Esophagus squamous epithelium (tissue), 4 donors: ENCODE results near the gene TMEM178B.

ENCODE experiments used
- POLR2A ChIP-seq, 4 donors: fragments of 450-650 bp; IDR thresholded peaks; one replicate each; pipeline ENCODE4 v1.6.1; 2017; ENCODE audit warnings: antibody characterized with exemption in 4 of 4, mild to moderate bottlenecking in 4 of 4, moderate library complexity in 3 of 4
- TF ChIP-seq, protein P1 (sequence below), 6 experiments: fragments of 450-650 bp in 4 of 6; fragments of 200-600 bp in 2 of 6; sonication (generic) in 2 of 6; IDR thresholded peaks; one replicate each; pipeline ENCODE4 v1.5.1; 2016 to 2019; ENCODE audit warnings: antibody characterized with exemption in 6 of 6, mild to moderate bottlenecking in 4 of 6, moderate library complexity in 4 of 6

DNA sequence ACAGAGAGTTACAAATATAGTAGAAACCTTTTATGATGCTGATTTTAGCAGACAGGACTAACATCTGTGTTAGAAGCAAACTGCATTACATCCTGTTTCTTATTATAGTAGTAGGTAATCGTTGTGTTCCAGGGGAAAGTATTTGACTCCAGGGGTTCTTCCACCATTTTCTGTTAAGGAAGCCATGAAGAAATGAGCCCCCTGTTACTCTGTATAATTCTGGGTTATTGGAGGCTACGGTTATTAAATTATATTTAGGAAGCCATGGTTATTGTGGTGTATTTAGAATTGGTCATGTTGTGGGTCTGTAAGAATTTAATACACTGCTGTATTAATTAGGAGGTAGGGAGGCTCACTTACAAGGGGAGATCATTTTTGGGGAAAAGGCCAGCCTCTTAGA is 301.6 kb downstream of the TMEM178B start:
- TF ChIP-seq, protein P1, sequence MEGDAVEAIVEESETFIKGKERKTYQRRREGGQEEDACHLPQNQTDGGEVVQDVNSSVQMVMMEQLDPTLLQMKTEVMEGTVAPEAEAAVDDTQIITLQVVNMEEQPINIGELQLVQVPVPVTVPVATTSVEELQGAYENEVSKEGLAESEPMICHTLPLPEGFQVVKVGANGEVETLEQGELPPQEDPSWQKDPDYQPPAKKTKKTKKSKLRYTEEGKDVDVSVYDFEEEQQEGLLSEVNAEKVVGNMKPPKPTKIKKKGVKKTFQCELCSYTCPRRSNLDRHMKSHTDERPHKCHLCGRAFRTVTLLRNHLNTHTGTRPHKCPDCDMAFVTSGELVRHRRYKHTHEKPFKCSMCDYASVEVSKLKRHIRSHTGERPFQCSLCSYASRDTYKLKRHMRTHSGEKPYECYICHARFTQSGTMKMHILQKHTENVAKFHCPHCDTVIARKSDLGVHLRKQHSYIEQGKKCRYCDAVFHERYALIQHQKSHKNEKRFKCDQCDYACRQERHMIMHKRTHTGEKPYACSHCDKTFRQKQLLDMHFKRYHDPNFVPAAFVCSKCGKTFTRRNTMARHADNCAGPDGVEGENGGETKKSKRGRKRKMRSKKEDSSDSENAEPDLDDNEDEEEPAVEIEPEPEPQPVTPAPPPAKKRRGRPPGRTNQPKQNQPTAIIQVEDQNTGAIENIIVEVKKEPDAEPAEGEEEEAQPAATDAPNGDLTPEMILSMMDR (IDR thresholded peaks at IDR 0.05): no peak
- TF ChIP-seq POLR2A (IDR thresholded peaks at IDR 0.05): no peak
